Gastroesophageal sphincter (tissue), 3 donors: ENCODE results near the gene HOXD13.

Experiments
- CTCF ChIP-seq, 4 experiments: fragments of 200-600 bp in 2 of 4; fragments of 450-650 bp in 2 of 4; sonication (generic) in 1 of 4; IDR thresholded peaks; one replicate each; pipeline ENCODE4 v1.5.1; 2017 to 2019; ENCODE audit warnings: antibody characterized with exemption in 4 of 4, mild to moderate bottlenecking in 2 of 4, moderate library complexity in 2 of 4
- POLR2A ChIP-seq, 2 donors: fragments of 450-650 bp; IDR thresholded peaks; one replicate each; pipeline ENCODE4 v1.6.1; 2017; ENCODE audit warnings: antibody characterized with exemption in 2 of 2, mild to moderate bottlenecking in 2 of 2, moderate library complexity in 1 of 2
- POLR2AphosphoS5 ChIP-seq: sonication (generic); formaldehyde crosslinking; IDR thresholded peaks from one replicate; pipeline ENCODE4 v1.6.1; 2017; ENCODE audit warnings: antibody characterized with exemption

DNA sequence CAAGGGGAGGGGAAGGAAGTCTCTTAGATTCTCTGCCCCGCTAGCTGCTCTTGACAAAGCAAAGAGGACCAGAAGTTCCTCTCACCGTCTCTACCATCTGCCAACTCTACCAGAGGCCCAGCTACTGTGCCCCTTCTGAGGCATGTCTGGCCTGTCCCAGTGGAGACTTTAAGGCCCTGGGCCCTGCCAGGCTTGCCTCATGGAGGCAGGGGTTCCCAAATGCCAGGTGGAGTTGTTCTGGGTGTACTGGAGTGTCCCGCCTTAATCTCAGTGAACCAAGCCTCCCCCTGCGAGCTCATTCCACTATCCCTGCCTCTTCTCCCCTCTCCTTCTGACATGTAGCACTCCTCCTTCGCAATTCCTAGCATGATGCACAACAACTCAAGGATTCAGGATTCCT, 9.3 kb downstream of the HOXD13 start:
- TF ChIP-seq CTCF (IDR thresholded peaks at IDR 0.05): no peak
- no peak for TF ChIP-seq POLR2A (IDR thresholded peaks at IDR 0.05)
- TF ChIP-seq POLR2AphosphoS5: no peak
